Myocyte (in vitro differentiated cells): ENCODE data around the gene CLCF1. TPM values are rescaled to one million over a fixed set of nuclear protein-coding genes. Genes with fewer than 3 reads are reported as not detected.

Experiments used
- DNase-seq: peaks from one replicate; pipeline ENCODE4 v3.0.0-alpha.2; 2012; ENCODE audit warnings: low read depth
- polyA plus RNA-seq: library from polyadenylated mRNA; unstranded; fragments of >200 nt; gene quantifications from one replicate; pipeline ENCODE4 v1.2.1, GENCODE V29; 2012; ENCODE audit warnings: missing spikeins
- total RNA-seq: library from RNA; depleted of rRNA; stranded (reverse); fragments of >200 nt; gene quantifications from 2 replicates; pipeline ENCODE4 v1.2.3, GENCODE V29; 2014

CLCF1 gene
- total RNA-seq = 3.3 and 6.8 TPM in 2 replicates
- polyA plus RNA-seq = 13.6 TPM

DNA sequence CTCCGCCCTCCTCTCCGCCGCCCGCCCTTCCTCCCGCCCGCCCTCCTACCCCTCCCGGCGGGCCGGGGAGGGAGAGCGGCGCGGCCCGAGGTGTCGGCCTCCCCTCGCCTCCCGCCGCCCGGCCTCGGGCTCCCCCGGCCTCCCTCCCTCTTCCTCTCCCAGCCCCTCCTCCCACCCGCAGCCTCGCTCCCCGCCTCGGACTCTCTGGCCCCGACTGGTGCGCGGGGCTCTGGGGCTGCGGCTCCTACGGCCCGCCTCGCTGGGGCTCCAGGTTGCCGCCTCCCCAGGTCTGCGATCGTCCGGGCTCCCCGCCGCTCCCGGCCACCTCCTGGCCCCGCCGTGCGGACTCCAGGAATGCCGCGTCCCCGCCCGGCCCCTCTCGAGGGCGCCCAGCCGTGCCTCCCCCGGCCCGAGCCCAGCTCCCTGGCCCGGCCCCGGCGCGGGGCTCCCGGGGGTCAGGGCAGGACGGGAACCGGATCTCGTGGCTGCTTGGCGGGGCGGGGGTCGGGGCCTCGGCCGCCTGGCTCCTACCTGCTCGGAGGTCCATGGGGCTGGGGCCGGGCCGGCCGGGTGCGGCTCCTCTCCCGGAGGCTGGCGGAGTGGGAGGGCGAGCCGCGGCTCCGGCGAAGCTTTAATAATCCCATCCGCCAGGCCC lies at the start of gene CLCF1:
TSS of gene CLCF1 (minus strand) at position 606 of the 655 bp plus-strand sequence. CDS start at position 547, 59 bp downstream.
- peak; percentile 73 for DNase-seq

DNA sequence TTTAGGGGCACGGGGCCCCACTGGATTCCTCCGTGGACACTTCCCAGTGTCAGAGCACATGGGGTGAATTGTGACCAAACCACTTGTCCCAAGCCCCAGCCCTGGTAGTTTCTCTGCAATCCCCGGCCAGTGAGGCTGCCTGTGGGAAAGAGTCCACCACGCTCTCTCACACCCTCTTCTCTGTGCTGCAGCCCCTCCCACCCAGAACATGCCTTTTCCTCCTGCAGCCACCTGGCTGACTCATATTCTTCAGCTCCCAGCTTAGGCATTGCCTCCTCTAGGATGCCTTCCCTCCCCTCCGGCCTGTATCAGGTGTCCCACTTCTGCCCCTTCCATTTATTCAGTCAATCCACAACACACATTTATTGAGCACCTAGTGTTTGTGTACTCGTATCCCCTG lies 49.5 kb upstream of the CLCF1 start:
- no peak for DNase-seq

DNA sequence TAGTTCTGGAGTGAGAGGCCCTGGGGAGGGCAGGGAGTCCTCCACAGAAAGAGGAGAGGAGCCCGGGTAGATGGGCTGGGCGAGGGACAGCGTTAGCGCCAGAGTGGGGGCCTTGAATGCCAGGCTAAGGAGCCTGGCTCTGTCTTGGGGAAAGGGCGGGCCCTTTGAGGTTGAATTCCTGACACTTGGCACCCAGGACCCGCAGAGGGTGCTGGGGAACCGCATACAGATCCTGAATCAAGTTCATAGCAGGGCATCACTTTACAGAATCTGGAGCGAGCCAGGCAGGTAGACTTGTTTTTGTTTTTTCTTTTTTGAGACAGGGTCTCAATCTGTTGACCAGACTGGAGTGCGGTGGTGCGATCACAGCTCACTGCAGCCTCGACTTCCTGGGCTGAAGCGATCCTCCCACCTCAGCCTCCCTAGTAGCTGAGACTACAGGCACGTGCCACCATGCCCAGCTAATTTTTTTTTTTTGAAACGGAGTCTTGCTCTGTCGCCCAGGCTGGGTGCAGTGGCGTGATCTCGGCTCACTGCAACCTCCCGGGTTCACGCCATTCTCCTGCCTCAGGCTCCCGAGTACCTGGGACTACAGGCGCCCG lies 48.1 kb upstream of the CLCF1 start:
- DNase-seq = no peak

DNA sequence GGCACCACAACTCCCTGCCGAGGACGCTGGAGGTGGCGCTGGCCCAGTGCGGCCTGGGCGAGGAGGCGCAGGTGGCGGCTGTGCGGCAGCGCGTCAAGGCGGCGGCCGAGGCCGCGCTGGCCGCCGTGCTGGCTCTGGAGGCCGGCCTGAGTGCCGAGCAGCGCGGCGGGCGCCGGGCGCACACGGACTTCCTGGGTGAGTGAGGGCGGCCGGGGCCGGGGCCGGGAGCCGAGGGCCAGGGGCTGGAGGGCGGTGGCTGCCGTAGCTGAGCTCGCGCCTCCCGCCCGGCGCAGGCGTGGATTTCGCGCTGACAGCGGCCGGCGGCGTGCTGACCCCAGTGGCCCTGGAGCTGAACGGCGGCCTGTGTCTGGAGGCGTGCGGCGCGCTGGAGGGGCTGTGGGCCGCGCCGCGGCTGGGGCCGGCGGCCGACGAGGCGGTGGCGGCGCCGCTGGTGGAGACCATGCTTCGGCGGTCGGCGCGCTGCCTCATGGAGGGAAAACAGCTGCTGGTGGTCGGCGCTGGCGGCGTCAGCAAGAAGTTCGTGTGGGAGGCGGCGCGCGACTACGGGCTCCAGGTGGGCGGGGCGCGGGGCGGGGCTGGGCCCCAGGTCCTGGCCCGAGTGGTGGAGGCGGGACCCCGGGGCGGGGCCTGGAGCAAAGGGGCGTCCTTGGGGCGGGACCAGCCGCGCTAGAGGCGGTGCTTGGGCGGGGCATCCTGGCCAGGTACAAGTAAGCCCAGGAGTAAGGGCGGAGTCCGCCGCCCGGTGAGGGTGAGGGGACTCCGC lies 47.4 kb upstream of the CLCF1 start:
- DNase-seq = peak; percentile 94

DNA sequence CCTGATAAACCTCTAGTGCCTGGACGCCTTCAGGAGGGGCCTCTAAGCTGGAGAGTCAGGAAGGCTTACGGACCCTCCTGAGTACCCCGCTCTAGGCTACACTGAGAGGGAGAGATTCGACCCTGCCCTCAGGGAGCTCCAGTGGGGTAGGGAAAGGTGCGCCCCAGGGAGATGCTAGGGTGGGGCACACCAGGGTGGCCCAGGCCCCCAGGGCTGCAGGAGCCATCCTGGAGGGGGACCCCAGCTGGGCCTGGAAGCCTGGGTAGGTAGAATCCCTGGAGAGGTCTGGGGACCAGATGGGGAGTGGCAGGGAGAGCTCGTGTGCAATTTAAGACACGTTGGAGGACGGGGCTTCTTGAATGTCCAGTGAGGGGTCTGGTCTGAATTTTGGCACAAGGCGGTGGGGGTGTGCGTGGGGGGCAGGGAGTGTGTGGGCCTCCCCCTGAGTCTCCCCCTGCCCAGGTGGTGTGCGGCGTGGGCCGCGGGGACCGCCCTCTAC lies 46.8 kb upstream of the CLCF1 start:
- DNase-seq = no peak

DNA sequence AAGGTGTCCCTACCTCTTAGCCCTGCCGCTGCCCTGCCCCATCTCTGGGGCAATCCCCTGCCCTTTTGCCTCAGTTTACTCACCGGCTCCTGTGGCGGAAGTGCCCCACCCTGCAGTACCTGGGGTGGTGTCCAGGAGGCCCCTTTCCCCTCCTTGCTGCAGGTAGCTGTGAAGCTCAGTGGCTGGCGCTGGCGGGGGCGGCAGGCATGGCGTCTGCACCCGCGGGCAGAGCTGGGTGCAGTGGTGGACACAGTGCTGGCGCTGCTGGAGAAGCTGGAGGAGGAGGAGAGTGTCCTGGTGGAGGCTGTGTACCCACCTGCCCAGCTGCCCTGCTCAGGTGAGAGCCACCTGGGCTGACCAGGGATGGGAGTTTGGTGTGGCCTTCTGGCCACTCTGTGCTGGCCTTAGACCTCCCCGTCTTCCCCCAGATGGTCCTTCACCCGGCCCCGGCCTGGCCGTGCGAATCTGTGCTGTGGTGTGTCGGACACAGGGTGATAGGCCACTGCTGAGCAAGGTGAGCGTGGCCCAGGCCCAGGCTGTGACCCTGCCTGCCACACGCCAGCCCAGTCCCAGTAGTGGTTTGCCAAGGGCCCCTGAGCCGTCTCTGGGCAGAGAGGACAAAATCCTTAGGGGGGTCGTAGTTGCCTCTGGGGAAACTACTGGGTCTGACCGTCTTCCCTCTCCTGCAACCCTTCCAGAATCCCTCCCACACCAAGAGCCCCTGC lies 46.1 kb upstream of the CLCF1 start:
- no peak for DNase-seq

DNA sequence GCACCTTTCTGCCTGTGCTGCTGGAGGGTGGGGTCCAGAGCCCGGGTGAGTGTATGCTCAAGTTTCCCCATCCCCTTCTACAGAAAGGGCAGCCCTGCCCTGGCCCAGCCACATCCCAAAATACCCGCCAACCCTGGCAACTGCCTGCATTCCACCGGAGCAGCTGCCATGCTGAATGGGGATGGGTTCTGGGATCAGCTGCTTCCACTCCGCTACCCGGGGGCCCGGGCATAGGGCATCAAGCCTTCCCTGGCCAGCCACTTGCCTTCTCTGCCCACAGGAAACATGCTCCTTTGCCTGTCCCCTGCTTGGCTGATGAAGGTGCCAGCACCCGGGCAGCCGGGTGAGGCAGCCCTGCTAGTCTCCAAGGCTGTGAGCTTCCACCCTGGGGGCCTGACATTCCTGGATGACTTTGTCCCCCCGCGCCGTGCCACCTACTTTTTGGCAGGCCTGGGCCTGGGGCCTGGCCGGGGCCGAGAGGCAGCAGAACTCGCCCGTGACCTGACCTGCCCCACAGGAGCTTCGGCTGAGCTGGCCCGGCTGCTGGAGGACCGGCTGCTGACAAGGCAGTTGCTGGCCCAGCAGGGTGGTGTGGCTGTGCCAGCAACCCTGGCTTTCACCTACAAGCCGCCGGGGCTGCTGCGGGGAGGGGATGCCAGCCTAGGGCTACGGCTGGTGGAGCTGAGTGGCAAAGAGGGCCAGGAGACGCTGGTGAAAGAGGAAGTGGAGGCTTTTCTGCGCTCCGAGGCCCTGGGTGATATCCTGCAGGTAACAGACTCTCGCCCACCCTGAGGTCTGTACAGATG lies 45.3 kb upstream of the CLCF1 start:
- peak; percentile 97 for DNase-seq

DNA sequence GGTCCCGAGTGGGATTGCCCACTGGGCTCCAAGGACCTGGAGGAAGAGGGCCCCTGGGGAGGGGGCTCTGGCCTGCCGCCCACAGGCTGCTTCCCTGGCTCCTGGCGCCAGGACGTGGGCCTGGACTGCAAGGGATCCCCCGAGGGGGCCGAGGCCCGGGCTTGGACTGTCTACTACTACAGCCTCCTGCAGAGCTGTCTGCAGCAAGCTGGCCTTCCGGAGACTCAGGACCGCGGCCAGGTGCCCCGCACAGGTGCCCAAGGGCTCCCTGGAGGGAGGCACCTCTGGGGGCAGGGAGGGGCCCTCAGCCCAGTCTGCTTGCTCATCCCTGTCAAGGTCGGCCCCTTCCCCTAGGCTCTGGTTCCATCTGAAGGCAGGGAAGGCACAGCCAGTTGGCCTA lies 44.0 kb upstream of the CLCF1 start:
- DNase-seq = no peak

DNA sequence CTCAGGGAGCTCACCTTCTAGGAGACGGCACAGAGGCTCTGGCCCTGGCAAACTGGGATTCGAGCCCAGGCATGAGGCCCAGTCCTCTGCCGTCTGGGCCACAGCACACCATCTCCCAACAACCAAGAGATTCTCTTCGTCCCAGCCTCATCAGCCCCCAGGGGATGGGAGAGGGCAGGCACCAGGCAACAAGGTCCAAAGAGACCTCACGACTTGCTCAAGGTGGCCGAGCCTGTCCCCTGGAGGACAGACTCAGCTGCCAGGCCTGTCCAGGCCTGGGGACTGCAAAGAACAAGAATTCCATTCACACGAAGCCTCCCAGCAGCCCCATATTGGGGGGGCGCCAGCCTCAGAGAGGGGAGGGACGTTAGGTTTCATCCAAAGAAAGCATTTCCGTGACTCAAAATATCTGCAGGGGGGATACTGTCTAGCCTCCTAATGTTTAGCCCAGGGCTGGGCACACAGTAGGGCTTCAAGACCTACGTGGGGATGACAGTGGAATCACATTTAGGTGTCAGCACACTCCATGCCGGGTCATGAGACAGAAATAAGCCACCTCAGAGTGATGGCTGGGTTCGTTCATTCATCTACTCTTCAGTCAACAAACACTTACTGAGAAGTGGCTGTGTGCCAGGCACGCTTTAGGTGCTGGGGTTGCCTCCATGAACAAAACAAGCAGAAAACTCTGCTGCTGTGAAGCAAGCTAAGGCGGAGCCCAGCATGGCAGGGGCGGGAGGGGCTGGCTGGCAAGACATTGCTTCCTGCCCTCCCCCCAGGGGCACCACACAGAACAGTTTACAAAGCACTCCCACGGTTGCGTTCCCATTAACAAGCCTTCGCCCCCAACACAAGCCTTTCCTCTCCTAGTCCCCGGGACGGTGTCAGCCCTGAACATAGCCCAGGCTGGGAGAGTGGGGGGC lies 43.3 kb upstream of the CLCF1 start:
- DNase-seq = peak; percentile 60

DNA sequence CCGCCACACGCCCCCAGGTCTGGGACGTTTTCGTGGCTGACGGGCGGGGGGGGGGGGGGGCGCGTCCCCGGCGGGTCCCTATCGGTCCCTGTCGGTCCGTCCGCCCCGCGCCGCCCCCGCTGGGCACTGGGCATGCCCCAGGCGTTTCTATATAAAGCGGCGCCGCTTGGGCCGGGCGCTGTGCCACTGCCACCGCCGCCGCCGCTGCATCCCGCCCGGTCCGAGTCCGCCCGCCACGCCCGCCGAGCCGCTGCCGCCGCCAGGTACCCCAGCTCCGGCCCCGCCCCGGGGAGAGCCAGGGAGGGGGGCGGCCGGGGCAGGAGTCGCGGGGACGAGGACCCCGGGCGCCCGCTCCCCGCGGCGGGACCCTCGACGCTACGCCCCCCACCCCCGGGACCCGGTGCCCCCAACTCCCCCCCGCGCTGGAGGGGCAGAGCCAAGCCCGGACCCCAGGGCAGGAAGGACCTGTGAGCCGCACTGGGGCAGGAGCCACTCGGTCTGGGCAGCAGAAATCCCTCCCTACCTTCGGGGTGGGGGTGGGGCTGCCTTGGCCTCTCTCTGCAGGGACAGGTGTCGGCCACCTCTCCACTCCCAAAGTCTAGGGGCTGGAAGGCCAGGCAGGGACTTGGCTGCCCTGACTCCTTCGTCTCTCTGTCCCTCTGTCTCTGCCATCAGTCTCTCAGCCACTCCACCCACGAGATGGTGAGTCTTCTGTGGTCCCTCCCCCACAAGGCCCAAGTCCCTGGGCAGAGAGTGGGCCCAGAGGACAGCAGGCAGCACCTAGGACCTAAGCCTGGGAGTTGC lies 42.3 kb upstream of the CLCF1 start, which contains the start of gene CARNS1:
TSS of gene CARNS1 (plus strand) at position 178 of the 804 bp plus-strand sequence. CDS start at position 700, 522 bp downstream.
- peak; percentile 50 for DNase-seq

DNA sequence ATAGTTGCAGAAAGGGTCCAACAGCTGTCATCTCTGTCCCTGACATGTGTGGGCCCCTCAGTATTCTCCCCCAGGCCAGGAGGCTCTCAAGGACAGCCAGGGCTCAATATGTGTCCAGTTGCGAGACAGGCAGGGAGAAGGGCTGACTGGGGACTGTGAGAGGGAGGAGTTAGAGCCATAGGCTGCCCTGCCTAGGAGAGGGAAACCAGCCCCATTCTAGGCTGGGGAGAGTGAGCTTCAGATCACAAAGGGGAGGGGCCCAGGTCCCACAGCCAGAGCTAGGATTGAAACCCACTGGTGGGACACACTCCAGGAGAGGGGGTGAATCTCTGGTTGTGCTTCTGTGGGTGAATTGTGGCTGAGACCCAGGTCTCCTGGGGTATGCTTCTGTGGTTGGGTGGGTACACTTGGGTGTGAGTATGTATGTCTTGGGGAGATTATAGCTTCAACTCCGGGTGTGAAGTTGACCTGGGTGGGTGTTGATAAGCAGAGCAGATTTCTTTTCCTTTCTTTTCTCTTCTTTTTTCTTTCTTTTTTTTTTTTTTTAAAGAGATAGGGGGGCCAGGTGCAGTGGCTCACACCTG lies 40.0 kb upstream of the CLCF1 start:
- no peak for DNase-seq

DNA sequence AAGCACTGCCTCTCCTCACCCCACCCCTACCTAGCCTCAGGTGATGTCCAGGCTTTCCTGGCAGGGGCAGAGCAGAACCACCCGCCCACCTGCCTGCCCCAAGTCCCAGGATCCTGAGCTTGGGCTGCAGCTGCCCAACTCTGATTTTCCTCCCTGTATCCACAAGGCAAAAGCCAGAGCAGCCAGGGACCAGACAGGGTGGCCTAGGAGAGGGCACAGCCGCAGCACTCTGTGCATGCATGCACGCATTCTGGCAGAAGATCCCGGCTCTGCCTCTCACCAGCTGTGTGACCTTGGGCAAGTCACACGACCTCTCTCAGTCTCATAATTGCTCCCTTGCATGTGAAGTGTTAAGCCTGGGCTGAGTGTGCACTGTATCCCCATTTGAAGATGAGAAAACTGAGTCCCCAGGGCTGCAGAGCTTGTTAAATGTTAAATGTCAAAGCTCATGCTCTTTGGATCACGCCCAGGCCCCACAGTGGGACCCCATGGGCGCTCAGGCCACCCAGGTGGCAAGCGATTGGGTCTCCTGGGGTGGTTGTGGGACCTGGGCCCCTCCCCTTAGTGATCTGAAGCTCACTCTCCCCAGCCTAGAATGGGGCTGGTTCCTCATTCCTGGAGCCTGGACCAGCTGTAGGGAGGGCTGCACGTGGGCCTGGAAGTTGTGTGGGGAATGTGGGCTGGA lies 39.2 kb upstream of the CLCF1 start:
- no peak for DNase-seq

DNA sequence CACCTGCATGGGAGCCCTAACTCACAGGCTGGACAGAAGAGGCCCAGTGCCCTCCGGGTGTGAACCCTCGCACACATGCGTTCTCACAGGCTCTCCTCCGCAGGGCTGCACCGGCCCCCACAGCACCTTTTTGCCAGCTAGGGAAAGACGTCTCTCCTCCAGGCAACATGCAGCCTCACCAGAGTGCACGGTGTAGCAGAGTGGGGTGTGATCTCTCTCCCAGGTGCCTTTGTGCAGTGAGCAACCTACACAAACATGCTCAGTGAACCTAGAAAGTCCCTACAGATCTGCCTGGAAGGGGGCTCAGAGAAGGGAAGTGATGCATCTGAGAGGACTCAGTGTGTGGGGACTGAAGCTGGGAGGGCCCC lies 38.4 kb upstream of the CLCF1 start:
- no peak for DNase-seq

DNA sequence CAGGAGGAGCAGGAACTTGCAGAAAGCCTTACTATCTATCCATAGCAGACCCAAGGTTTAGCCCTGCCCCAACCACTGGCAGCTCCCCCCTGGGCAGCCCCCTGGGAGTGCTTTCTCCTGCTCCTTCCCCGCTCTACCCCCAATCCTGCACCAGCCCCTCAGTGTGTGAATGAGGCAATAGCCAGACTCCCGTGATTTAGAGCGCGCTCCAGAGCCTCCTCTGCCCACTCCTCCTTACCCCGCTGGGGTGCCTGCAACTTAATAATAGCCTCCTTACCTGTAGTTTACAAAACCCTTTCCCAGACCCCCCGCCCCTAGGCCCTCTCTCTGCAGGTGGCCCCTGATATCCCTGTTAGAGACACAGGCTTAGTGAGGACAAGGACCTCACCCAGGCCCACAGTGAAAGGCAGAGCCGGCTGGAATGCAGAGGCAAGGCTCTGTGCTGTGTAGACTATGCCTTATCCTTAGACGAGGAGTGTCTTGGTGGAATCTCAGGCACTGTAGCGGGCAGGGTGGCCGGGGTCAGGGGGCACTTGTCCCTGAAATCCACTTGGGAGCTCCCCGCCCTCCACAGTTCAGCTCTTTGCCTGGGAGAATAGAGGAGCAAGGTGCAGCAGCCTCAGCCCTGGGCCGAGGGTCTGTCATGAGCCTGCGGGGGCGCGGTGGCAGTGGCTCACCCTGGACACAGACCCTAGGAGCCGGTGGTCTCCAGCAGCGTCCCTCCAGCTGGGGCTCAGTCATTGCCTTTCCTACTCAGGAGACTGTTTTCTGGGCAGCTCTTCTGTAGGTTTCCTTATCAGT lies 37.8 kb upstream of the CLCF1 start:
- no peak for DNase-seq

DNA sequence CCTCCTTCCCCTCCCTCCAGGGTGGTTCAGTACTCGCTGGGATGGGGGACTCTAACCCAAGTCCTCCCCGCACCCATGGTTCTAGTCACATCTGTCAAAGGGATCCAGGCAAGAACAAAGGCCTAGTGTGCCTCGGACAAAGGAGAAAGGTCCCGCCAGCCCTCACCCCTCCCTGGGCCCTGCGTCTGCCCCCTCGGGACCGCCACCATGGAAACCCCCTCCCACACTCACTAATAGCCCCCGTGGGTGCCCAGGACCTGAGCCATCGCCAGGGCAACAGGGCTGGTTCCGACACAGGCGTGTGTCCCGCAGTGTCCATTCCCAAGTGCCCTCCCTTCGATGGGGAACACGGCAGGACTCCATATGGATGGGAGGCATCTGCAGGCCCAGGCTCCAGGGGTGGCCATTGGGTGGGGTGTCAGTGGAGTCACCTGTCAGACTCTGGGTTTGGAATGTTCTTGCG lies 37.0 kb upstream of the CLCF1 start:
- DNase-seq = no peak

DNA sequence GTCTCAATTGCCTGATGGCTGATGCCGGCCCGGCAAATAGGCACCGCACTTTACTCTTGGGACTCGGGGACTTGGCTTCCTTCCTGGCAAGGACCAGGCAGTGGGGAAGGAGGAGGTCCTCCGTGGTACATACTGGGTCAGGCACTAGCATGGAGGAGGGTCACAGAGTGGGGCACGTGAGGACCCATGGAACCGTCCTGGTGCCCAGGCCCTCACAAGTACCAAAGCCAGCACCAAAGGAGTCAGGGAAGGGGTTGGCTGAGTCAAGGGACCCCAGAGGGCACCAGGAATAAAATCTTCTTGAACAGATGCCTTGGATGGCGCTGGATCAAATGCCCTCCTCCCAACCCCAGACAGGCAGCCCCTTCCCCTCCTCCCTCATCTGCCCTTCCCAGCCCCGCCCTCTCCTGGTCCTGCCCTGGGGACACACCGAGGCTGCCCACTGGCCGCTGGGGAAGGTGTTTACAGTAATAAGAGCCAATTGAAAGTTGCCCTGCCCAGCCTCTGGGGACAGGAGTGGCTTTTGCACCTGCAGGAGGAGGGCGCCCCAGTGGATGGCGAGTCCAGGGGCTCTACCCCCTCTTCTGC lies 36.5 kb upstream of the CLCF1 start:
- DNase-seq = no peak
